CD4-positive, alpha-beta T cell treated with Interferon alpha-2 for 1 hour (primary cell): Measurements from ENCODE around the gene RPA1.
"Not testable (repeated sequence)": the region's sequence is repeated elsewhere in the genome, so short reads cannot be mapped to it uniquely, and the experiment has no call there.

Experiments used
- DNase-seq, 2 donors: peaks; one replicate each; pipeline ENCODE4 v3.0.0-alpha.2; 2020 to 2022

Gene RPA1

GRCh38 chr17:1880851-1881630 is 51.2 kb downstream of the RPA1 start:
- DNase-seq, result no peak

- peak; percentile 23 to 53 for DNase-seq
These were observed 53.0 kb downstream of the RPA1 start for GRCh38 chr17:1882836-1883235.

- DNase-seq, result no peak
These were observed 53.7 kb downstream of the RPA1 start for GRCh38 chr17:1883536-1883935.

GRCh38 chr17:1888741-1889140 is 58.9 kb downstream of the RPA1 start:
- DNase-seq, result no peak

- peak; percentile 43 to 58 for DNase-seq
These were observed 61.1 kb downstream of the RPA1 start for GRCh38 chr17:1890758-1891450.

GRCh38 chr17:1894753-1895339 is 65.0 kb downstream of the RPA1 start:
- no peak for DNase-seq

- DNase-seq, result not testable (repeated sequence)
These were observed 65.7 kb downstream of the RPA1 start for GRCh38 chr17:1895479-1895878.

- no peak for DNase-seq
These were observed 66.7 kb downstream of the RPA1 start for GRCh38 chr17:1896243-1897104.

- DNase-seq, result no peak
These were observed 67.4 kb downstream of the RPA1 start for GRCh38 chr17:1897105-1897656.

- no peak for DNase-seq
These were observed 68.5 kb downstream of the RPA1 start for GRCh38 chr17:1898332-1898731.

GRCh38 chr17:1898872-1899271 is 69.1 kb downstream of the RPA1 start:
- no peak for DNase-seq

GRCh38 chr17:1899403-1900000 is 69.7 kb downstream of the RPA1 start:
- no peak for DNase-seq

GRCh38 chr17:1904273-1905182 is 74.7 kb downstream of the RPA1 start:
- DNase-seq, result no peak

- DNase-seq, result no peak
These were observed 75.5 kb downstream of the RPA1 start for GRCh38 chr17:1905190-1905913.

GRCh38 chr17:1906662-1907101 is 76.9 kb downstream of the RPA1 start:
- no peak for DNase-seq

GRCh38 chr17:1907216-1907631 is 77.4 kb downstream of the RPA1 start:
- no peak for DNase-seq

- peak in 1 of 2 donors; percentile 14 for DNase-seq
These were observed 78.3 kb downstream of the RPA1 start for GRCh38 chr17:1907909-1908698.

GRCh38 chr17:1908699-1909309 is 79.0 kb downstream of the RPA1 start:
- DNase-seq, result peak; percentile 12 to 52

GRCh38 chr17:1909985-1910384 is 80.2 kb downstream of the RPA1 start:
- DNase-seq, result no peak
